ENCODE results near the gene MRRF.

DNA sequence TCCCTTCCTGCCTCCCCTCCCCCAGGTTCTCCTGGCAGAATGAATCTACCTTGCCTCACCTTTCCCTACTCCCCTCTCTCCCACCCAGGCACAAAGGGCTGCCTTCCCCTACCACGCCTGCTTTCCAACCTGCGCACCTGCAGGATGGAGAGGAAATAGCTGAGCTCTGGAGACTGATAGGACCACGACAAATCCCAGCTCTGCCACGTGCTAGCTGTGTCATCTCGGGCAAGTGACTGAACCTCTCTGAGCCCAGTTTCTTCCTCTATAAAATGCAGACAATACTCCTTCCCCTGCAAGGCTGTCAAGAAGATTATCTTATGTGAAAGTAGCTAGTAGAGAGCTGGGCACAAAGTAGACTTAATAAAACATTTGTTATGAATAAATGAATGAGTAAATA, 74.9 kb downstream of the MRRF start:
- TF ChIP-seq, protein P1, sequence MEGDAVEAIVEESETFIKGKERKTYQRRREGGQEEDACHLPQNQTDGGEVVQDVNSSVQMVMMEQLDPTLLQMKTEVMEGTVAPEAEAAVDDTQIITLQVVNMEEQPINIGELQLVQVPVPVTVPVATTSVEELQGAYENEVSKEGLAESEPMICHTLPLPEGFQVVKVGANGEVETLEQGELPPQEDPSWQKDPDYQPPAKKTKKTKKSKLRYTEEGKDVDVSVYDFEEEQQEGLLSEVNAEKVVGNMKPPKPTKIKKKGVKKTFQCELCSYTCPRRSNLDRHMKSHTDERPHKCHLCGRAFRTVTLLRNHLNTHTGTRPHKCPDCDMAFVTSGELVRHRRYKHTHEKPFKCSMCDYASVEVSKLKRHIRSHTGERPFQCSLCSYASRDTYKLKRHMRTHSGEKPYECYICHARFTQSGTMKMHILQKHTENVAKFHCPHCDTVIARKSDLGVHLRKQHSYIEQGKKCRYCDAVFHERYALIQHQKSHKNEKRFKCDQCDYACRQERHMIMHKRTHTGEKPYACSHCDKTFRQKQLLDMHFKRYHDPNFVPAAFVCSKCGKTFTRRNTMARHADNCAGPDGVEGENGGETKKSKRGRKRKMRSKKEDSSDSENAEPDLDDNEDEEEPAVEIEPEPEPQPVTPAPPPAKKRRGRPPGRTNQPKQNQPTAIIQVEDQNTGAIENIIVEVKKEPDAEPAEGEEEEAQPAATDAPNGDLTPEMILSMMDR (IDR thresholded peaks at IDR 0.05; ENCODE audit: insufficient read depth, low read length): no peak
- TF ChIP-seq GABPA (IDR thresholded peaks at IDR 0.05; ENCODE audit: low read depth) (no peak), REST (IDR thresholded peaks at IDR 0.05; ENCODE audit: insufficient replicate concordance, low read depth) (no peak), POLR2AphosphoS5 (IDR thresholded peaks at IDR 0.05; ENCODE audit: low read depth) (no peak), SPI1 (IDR thresholded peaks at IDR 0.05; ENCODE audit: borderline replicate concordance, low read depth) (no peak)
